Activated naive CD8-positive, alpha-beta T cell (primary cell): ENCODE results near the gene CCL23.

ENCODE experiments used
- H3K27ac Mint-ChIP-seq: one replicate; pipeline ENCODE4 v1.8.0; 2021; ENCODE audit warnings: mixed read lengths
- H3K27me3 Mint-ChIP-seq: one replicate; pipeline ENCODE4 v1.8.0; 2021; ENCODE audit warnings: mixed read lengths
- H3K36me3 Mint-ChIP-seq: one replicate; pipeline ENCODE4 v1.8.0; 2021; ENCODE audit warnings: mixed read lengths
- H3K4me1 Mint-ChIP-seq: one replicate; pipeline ENCODE4 v1.8.0; 2021; ENCODE audit warnings: low read depth, mixed read lengths
- H3K4me3 Mint-ChIP-seq: one replicate; pipeline ENCODE4 v1.8.0; 2021; ENCODE audit warnings: mild to moderate bottlenecking, mixed read lengths
- H3K9me3 Mint-ChIP-seq: one replicate; pipeline ENCODE4 v1.8.0; 2021; ENCODE audit warnings: low read depth, mixed read lengths

The CCL23 gene

DNA sequence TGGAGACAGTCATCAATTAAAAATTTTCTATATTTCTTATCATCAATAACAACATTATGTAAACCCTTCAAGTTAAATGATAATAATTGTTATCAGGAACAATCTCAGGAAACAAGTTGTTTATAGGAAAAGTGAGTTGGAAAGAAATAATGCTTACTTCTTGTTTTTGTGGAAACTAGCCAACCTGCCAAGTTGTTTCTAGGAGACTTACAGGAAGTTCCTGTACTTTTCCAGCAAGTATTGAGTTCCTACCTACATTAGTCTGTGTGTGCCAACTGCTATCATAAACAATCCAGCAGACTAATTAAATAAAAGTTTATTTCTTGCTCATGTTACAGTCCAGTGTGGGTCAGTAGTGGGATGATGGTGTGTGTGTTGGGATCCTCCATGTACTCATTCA, 29.6 kb downstream of the CCL23 start:
- Mint-ChIP-seq H3K9me3 (peaks cover 5% of the 10 kb centered on the region), H3K27me3 (peaks cover 3% of the 10 kb centered on the region), H3K36me3 (peaks cover 4% of the 10 kb centered on the region), H3K4me3 (no peak overlapping the region), H3K27ac (no peak overlapping the region), H3K4me1 (no peaks in the 10 kb centered on the region)

DNA sequence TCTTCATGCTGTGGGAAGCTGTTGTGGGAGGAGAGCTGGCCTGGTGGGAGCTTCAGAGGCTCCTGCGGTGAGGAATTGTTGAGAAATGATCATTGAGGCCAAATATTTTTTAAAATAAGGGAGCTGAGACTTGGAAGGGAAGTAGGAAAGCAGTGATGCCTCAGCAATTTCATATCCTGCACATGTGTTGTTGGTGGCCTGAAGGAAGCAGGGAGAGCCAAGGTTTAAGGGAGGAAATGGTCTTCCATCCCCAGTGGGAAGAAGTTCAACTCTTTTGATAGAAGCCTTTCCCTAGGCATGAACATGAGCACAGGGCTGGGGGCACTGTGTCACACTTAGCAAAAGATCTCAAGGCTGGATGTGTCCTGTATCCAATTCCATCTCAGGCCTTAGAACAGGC, 31.1 kb downstream of the CCL23 start, which contains the start of gene CCL14:
Gene CCL14, minus strand, starts transcription at position 87 of the 400 bp plus-strand sequence. Its CDS starts 80 bp downstream, at position 7.
- no peak within 1 kb of the TSS for H3K4me3 Mint-ChIP-seq
- peaks cover 4% of the 10 kb centered on the region for H3K36me3 Mint-ChIP-seq
- H3K4me1 Mint-ChIP-seq: no peaks in the 10 kb centered on the region
- no peak within 1 kb of the TSS for H3K27ac Mint-ChIP-seq
- H3K9me3 Mint-ChIP-seq: peaks cover 5% of the 10 kb centered on the region
- H3K27me3 Mint-ChIP-seq: no peaks in the 10 kb centered on the region

DNA sequence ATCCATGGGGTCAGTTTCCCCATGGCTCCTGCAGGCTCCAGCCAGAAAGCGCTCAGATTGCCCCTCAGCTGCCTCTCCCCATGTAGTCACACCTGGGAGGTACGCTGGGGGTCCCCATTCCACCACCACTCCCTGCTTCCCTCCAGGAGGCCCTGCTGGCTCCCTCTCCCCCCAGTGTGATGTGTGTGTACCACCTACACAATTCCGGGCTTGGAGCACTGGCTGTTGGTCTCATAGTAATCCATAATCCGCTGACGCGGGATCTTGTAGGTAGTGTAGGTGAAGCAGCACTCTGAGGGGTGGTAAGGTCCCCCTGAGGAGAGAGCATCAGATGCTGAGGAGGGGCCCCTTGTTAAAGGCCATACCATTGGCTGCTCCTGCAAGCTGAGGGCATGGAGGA, 33.6 kb downstream of the CCL23 start:
- Mint-ChIP-seq H3K9me3 (peaks cover 5% of the 10 kb centered on the region), H3K27ac (no peak overlapping the region), H3K27me3 (peaks cover 2% of the 10 kb centered on the region), H3K4me1 (no peaks in the 10 kb centered on the region), H3K36me3 (peaks cover 7% of the 10 kb centered on the region), H3K4me3 (no peak overlapping the region)

DNA sequence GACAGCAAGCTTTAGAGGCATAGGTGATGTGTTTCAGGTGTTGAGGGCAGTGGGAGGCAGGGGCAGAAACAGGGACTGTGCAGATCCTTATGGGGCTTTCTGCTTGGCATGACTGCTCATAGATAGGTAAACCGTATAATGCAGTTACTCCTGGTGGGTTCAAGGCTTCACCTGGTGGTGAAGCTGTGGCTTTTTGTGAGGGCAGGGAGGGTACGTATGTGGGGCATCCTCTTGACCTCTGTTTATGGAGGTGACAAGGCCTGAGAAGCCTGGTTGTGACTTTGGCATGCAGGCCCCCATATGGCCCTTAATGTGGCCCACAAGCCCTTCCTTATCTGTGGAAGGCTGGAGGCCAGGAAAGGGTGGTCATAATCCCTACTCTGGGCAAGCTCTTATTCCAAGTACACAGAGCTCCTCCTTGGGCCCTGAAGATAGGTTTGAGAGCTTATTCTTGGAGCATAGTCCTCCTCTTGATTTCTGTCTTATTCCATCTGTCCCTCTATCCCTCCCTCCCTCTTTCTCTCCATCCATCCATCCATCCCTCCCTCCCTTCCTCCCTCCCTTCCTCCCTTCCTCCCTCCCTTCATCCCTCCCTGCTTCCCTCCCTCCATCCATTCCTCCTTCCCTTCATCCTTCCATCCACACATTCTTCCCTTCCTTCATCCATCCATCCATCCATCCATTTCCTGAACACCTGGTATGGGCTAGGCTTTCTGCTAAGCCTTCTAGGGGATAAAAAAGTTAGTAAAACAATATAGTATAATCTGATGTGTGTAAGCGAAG, 35.2 kb downstream of the CCL23 start:
- no peak overlapping the region for H3K27ac Mint-ChIP-seq

DNA sequence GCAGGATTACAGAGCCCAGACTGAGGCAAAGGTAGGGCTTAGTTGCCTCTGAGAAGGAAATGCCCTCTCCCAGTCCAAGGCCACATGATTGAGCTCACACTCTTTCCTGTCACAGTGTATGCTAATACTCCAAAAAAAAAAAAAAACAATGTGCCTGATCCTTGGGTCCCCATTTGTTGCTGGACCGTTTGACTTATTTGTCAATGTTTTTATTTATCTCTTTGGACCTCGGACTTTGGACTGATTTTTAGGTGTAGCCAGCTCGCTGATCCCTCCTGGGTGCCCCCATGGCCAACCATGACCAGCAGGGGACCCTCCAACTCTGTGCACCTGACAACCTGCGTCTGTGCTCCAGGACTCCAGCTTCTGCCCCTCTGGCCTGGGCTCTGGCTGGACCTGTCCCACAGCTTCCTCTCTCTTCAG, 35.9 kb downstream of the CCL23 start:
- Mint-ChIP-seq H3K9me3 (no peaks in the 10 kb centered on the region), H3K36me3 (peaks cover 3% of the 10 kb centered on the region), H3K4me1 (no peaks in the 10 kb centered on the region), H3K27ac (no peak overlapping the region), H3K4me3 (no peak overlapping the region), H3K27me3 (peaks cover 7% of the 10 kb centered on the region)

More for the DNA sequence above, 35.2 kb downstream of the CCL23 start:
- peaks cover 7% of the 10 kb centered on the region for H3K27me3 Mint-ChIP-seq
- H3K36me3 Mint-ChIP-seq: peaks cover 3% of the 10 kb centered on the region
- no peaks in the 10 kb centered on the region for H3K9me3 Mint-ChIP-seq
- no peak overlapping the region for H3K4me3 Mint-ChIP-seq
- no peaks in the 10 kb centered on the region for H3K4me1 Mint-ChIP-seq

DNA sequence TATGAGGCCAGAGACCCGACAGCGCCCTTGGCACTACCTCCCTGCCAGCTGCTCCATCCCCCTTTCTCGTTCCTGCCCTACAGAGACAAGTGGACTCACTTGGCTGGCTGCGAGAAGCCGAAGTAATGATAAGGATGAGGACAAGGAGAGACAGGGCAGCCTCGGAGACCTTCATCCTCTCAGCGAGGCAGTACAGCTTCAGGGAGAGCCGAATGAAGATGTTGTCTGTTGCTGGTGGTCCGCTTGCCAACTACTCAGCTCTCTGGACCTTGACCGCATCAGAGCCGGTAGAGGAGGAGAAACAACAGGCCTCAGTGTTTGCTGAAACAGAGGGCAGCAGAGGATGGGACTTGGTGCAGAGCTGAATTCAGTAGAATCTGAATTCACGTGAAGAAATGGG, 36.5 kb downstream of the CCL23 start, which contains the start of gene CCL16:
Gene CCL16, minus strand, starts transcription at position 252 of the 400 bp plus-strand sequence. Its CDS starts 77 bp downstream, at position 175.
- Mint-ChIP-seq H3K9me3 (no peaks in the 10 kb centered on the region), H3K36me3 (peaks cover 3% of the 10 kb centered on the region), H3K27me3 (peaks cover 11% of the 10 kb centered on the region), H3K4me3 (no peak within 1 kb of the TSS), H3K4me1 (no peaks in the 10 kb centered on the region), H3K27ac (no peak within 1 kb of the TSS)

DNA sequence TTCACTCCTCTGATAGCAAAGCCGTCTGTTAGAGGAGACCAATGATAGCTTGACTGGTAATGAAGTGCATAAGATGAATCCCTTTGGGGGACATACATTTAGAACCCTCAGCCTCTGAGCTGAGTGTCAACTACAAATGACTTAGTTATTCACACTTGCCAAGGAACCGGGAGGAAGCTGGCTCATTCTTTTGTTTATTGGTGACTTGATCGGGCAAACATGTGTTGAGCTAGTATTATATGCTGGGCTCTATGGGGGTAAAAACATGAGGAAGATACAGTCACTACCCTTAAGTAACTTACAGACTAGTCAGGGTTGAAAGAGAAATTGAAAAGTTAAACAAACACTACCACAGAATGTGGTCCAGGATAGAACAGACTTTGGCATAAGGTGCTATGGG, 39.4 kb downstream of the CCL23 start:
- H3K9me3 Mint-ChIP-seq: no peaks in the 10 kb centered on the region
- H3K4me1 Mint-ChIP-seq: no peaks in the 10 kb centered on the region
- peaks cover 11% of the 10 kb centered on the region for H3K27me3 Mint-ChIP-seq
- H3K27ac Mint-ChIP-seq: no peak overlapping the region
- peaks cover 3% of the 10 kb centered on the region for H3K36me3 Mint-ChIP-seq
- no peak overlapping the region for H3K4me3 Mint-ChIP-seq

DNA sequence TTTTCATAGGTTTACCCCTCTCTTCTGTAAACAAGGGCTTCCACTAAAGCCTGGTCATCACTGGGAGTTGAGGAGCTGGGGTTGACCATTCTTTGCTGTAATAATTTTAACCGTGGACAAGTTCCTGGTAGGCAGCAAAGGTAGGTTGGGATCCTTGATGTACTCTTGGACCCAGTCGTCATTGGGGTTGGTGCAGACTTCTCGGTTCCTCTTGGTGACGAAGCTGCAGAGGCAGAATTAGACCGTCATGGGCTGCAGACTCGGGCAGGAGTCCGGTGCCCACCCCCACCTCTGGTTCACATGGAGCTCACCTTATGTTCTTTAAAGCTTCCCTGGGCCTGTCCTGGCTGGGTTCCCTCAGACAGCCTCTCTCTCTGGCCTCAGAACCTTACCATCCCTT, 40.3 kb downstream of the CCL23 start:
- H3K27ac Mint-ChIP-seq: no peak overlapping the region
- H3K4me3 Mint-ChIP-seq: no peak overlapping the region
- peaks cover 11% of the 10 kb centered on the region for H3K27me3 Mint-ChIP-seq
- no peaks in the 10 kb centered on the region for H3K4me1 Mint-ChIP-seq
- no peaks in the 10 kb centered on the region for H3K9me3 Mint-ChIP-seq
- H3K36me3 Mint-ChIP-seq: peaks cover 3% of the 10 kb centered on the region

DNA sequence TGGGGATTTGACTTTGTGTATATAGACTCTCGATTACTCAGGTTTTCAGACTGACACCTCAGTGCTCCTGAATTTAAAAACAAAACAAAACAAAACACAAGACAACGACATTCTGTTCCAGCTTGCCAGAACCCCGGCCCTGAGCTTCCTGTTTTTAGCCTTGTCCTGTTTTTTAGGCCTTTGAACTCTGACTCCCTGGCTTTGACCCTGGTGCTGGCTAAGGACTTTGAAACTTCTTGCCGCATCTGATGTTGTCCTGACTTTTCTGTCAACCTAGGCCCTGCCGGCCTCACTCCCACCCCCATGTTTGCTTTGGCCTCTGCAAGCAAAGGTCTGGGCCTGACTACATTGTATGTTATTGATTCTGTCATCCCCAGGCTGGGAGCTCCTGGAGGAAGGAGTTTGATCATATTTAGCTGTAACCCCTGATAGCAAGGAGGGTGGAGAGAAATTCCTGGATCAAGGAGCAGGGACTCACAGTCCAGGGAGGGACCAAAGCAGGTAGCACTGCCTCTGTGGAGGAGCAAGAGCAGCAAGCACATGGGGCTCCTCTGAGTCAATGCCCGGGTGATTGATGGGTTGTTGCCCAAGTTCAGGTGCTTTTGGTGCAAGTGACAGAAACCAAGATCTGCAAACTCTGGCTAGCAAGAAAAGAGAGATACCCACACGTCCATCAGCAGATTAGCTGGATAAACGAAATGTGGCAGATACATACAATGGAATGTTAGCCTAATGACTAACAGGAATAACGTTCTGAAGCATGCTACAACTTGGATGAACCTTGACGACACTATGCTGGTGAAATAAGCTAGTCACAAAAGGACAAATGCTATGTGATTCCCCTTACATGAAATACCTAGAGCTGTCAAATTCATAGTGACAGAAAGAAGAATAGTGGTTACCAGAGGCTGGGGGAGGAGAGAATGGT, 44.2 kb downstream of the CCL23 start:
- Mint-ChIP-seq H3K4me1 (no peaks in the 10 kb centered on the region), H3K27me3 (peaks cover 8% of the 10 kb centered on the region)

DNA sequence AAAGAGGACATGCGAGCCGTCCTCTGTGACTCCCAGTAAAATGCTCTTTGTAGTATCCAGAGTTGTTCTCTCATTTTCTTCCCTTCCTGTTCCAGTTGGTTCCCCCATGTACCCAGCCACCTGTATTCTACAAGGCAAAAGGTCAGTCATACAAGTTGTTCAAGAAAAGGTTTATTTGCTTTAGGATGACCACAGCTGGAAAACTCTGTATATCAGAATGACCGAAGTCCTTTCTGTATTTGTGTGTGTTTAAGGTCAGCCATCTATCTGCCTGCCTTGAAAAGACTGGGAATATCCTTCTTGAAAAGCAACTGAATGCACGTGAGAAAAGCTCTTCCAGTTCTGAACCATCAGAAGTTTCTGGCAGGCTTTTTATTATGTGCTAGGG, 44.8 kb downstream of the CCL23 start:
- Mint-ChIP-seq H3K4me1 (no peaks in the 10 kb centered on the region), H3K4me3 (no peak overlapping the region), H3K9me3 (no peaks in the 10 kb centered on the region), H3K36me3 (no peaks in the 10 kb centered on the region), H3K27me3 (peaks cover 4% of the 10 kb centered on the region), H3K27ac (no peak overlapping the region)

More for the DNA sequence above, 44.2 kb downstream of the CCL23 start:
- Mint-ChIP-seq H3K27ac (no peak overlapping the region), H3K4me3 (no peak overlapping the region), H3K36me3 (no peaks in the 10 kb centered on the region), H3K9me3 (no peaks in the 10 kb centered on the region)

DNA sequence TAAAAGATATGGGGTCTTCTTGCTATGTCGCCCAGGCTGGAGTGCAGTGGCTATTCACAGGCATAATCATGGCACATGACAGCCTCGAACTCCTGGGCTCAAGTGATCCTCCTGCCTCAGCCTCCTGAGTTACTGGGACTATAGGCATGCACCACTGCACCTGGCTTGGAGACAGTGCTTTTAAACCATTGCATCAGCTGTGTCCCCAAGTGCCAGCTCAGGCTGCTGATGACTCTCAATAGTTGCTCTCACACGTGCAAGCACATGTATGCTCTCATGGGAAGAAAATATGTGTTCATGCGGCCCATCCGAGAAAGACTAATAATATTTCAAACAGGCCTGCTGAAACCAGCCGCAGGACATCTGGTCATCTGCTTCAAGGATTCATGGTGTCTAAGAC, 45.2 kb downstream of the CCL23 start:
- no peaks in the 10 kb centered on the region for H3K36me3 Mint-ChIP-seq
- H3K9me3 Mint-ChIP-seq: no peaks in the 10 kb centered on the region
- peaks cover 4% of the 10 kb centered on the region for H3K27me3 Mint-ChIP-seq
- H3K27ac Mint-ChIP-seq: no peak overlapping the region
- H3K4me3 Mint-ChIP-seq: no peak overlapping the region
- no peaks in the 10 kb centered on the region for H3K4me1 Mint-ChIP-seq

DNA sequence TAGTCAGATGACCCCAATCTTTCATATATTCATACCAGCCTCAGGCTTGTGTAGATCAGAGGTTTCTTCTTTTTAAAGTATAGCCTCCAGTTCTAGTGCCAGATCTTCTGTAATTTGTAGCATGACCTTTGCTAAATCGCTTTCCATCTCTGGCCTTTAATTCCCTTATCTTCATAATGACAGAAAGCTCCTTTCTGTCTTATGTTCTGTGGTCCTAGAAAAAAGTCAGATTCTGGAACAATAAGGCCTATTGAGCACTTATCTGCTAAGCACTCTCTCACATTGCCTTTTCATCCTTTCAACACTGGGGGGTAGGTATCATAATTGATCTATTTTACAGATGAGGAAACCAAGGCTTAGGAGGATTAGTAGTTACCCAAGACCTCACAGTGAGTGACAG, 45.7 kb downstream of the CCL23 start:
- peaks cover 4% of the 10 kb centered on the region for H3K27me3 Mint-ChIP-seq
- no peaks in the 10 kb centered on the region for H3K4me1 Mint-ChIP-seq
- no peaks in the 10 kb centered on the region for H3K36me3 Mint-ChIP-seq
- no peak overlapping the region for H3K4me3 Mint-ChIP-seq
- H3K9me3 Mint-ChIP-seq: no peaks in the 10 kb centered on the region
- H3K27ac Mint-ChIP-seq: no peak overlapping the region

DNA sequence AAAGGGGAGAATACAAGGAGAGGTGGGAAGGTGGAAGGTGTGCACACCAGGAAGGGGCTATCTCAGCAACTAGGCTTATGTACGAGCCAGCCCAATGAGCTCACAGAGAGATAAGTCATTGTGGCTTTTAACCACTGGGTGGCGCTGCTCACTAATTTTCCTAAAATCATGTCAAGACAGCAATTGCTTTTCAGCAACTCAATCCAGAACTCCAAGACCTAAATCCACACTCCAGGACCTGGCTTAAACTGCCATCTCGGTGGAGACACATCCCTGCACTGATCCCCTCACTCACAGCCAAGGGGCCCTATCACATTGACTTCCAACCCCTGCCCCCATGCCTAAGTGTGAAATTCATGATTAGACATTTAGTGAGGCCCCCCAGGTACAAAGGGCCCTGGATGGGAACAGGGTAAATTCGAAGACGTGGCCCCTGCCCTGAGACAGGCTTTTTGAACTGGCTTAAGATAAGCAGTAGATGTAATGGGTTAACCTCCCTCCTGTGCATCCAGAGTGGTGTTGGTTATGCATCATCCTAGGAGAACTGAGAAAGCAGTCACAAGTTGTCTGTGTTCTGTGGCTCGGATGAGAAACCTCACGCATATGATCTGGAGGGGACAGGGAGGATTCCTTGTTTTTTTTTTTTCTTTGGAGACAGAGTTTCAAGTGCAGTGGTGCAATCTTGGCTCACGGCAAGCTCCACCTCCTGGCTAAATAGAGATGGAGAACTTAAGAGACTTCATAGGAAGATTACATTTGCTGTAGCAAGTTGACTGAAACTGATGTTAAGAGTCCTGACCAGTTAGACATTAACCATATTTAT, 48.0 kb downstream of the CCL23 start:
- no peaks in the 10 kb centered on the region for H3K9me3 Mint-ChIP-seq
- H3K36me3 Mint-ChIP-seq: no peaks in the 10 kb centered on the region
- no peak overlapping the region for H3K4me3 Mint-ChIP-seq
- no peaks in the 10 kb centered on the region for H3K27me3 Mint-ChIP-seq
- H3K4me1 Mint-ChIP-seq: no peaks in the 10 kb centered on the region
- H3K27ac Mint-ChIP-seq: no peak overlapping the region

DNA sequence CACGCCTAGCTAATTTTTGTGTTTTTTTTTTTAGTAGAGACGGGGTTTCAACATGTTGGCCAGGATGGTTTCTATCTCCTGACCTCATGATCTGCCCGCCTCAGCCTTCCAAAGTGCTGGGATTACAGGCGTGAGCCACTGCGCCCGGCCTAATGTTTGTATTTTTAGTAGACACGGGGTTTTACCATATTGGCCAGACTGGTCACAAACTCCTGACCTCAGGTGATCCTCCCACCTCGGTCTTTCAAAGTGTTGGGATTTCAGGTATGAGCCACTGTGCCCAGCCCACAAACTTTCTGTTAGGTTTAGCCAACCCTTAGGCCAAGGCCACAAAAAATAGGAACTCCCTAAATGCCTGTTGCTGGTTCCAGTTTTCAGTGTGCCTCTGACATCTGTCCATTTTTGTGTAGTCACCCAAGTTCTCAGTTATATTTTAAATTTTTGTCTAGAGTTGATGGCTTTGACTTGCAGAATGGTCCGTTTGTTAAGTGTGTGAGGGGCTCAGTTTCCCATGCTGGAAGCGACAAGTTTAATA, 49.2 kb downstream of the CCL23 start:
- H3K4me3 Mint-ChIP-seq: no peak overlapping the region
- no peak overlapping the region for H3K27ac Mint-ChIP-seq
- H3K9me3 Mint-ChIP-seq: no peaks in the 10 kb centered on the region
- no peaks in the 10 kb centered on the region for H3K4me1 Mint-ChIP-seq
- H3K27me3 Mint-ChIP-seq: no peaks in the 10 kb centered on the region
- H3K36me3 Mint-ChIP-seq: no peaks in the 10 kb centered on the region
